Jurkat, Clone E6-1 (cell line): ENCODE results near the gene SCG5.
A peak's percentile ranks its signal among the peaks of the same experiment; 100 is the strongest.

Source experiments
- DNase-seq: peaks from one replicate; pipeline ENCODE4 v3.0.0-alpha.2; 2011; ENCODE audit warnings: low read depth, low spot score
- H3K4me3 ChIP-seq: 2 replicates; pipeline ENCODE4 v1.5.1; 2011; ENCODE audit warnings: mild to moderate bottlenecking, low read length, control low read depth, moderate library complexity

The SCG5 gene

GRCh38 chr15:32657198-32657883 lies 15.8 kb downstream of the SCG5 start:
- no peak for DNase-seq
- H3K4me3 ChIP-seq: no peak overlapping the region

- H3K4me3 ChIP-seq: no peak overlapping the region
- DNase-seq: no peak
These were observed 16.4 kb downstream of the SCG5 start for GRCh38 chr15:32657941-32658340.

- DNase-seq: no peak
These were observed 18.0 kb downstream of the SCG5 start for GRCh38 chr15:32659340-32660155.

DNA sequence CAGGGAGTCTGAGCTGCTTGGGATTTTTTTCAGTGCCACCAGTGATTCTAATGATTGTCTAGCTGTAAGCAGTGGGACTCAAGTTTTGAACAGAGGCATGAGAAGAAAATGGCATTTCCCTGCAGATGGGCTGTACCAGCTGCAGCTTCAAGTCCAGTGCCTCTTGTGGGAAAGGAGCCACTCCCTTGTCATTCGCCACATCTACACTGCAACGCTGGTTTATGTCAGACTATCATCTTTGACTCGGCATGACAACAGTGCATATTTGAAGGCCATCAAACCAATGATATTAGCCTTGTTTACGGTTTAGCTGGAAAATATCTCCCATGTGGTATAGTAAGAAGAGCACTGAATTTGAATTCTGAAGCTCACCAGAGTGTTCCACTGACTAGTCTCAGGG lies 22.2 kb downstream of the SCG5 start:
- no peak for DNase-seq
- no peak overlapping the region for H3K4me3 ChIP-seq

More at GRCh38 chr15:32659340-32660155, 18.0 kb downstream of the SCG5 start:
- H3K4me3 ChIP-seq: no peak overlapping the region

DNA sequence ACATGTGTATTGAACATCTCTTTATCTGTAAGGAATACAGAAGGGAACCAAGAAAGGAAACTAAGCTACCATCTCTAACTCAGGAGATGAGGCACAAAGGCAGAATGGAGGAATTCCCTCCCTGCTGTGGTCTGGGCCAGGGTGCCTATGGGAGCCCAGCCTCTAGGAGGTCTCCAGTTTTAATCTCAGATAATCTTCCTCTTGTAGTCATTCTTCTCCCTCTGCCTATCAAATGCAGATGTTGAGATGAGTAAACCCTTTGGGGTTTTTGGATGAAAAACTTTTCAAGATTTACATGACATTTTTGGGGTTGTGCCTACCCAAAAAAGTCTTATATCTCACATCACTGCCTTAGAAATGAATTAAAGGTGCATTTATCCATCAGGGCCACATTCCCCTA lies 23.3 kb downstream of the SCG5 start:
- DNase-seq: no peak
- H3K4me3 ChIP-seq: no peak overlapping the region

DNA sequence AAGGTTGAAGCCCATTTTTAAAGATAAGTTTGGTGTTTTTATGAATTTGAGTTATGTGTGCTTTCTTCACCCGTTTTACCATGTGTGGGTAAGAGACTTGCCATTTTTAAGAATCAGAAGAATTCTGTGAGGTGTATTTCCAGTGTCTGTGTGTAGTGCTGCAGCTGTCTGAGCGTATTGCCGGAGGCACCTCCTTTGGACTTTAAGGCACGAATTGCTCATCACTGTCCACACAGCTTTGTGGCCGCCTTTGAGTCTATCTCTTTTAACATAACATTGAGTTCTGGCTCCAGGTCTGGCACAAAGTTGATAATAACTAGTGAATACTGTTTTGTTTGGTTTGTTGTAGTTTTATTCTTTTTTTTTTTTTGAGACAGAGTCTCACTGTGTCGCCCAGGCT lies 25.8 kb downstream of the SCG5 start:
- no peak for DNase-seq
- H3K4me3 ChIP-seq: no peak overlapping the region

GRCh38 chr15:32668942-32669341 lies 27.4 kb downstream of the SCG5 start:
- DNase-seq: no peak
- H3K4me3 ChIP-seq: no peak overlapping the region

DNA sequence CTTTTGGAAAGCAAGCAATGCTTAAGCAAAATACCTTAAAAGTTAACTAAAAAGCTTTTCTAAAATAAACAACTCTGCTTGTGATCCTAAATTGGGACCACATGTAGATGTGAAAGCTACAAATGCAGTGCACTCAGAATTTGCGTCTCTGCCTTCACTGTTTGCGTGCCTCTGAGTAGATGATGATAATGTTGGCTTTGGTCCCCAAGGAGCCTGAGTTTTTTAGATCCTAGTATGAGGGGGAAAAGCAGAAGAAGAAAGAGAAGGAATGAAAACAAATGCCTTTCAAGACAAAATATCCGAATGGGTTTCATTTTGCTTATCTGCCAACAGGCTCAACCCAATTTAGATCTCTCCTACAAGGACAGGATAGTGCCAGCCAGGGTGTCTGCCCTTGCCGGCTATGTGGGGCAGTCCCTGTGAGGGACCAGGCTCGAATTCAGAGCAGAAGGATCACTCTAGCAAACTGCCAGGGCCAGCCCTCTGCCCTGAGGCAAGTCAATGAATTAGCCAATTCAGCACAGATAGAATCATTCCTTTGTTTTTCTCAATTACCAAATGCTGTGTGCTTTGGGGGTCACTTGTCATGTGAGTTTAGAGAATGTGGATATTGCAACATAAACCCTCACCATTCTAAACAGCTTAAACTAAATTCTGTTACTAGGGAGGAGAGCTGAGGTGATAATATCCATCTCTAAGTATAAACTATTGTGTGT lies 28.5 kb downstream of the SCG5 start:
- no peak overlapping the region for H3K4me3 ChIP-seq
- DNase-seq: no peak

DNA sequence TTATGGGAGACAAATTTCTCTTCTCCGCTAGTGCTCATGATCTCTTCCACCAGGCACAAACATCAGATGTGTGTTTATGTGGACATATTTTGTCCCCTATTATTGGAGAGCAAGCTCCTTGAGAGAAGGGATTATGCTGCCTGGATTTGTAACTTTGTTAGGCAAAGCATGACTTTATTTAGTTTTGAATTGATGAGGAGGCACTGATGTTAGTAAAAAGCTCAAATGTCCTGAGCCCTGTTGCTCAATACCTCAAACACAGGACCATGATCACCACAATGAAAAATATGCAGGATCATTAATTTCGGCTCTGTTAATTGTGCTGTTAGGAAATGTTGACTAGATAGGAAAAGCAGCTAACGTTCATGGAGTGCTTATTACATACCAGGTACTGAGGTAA lies 29.1 kb downstream of the SCG5 start:
- DNase-seq: no peak

DNA sequence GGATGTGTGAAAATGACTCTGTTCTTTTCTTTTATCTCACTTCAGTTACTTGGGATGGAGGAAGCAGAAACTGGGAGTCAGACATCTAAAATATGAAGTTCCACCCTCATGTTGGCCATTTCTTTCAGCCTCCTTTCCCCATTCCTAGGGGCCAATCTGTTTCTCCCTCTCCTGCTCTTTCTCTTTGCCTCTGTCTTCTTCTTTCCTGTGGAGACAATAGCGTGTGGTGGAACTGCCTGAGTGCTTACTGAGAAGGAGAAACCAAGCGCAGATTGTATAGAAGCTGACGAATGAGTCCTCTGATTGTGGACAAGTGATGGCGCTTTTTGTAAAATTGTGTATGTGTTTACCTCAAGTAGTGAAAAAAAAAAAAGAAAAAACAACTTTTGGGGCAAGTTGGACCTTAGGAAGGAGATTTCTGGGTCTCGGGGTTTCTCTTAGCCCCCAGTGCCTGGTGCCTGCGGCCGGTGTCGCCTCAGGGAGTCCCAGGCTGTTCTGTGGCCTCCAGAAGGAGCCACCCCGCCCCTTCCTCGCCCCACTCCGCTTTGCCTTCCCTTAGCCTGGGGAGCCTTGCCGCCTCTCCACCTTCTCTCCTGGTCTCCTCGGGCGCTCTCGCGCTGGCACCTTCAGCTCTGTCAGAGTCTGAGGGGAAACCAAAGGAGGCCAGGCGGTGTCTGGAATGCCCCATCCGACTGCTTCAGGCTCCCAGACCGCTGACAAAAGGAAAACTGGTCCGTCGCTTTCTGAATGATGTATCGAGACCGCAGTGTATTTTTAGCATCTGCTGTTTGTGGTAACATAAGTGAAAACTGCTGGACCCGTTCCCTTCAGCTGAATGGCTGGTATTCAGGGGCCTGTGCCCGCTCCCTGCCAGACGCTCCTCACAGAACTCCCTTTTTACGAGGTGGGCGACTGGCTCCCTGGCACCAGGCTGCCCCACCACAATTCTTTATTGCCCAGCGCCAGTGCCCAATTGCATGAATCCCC lies 30.1 kb downstream of the SCG5 start:
- no peak for DNase-seq
- H3K4me3 ChIP-seq: no peak overlapping the region

More for the DNA sequence above, 29.1 kb downstream of the SCG5 start:
- no peak overlapping the region for H3K4me3 ChIP-seq

DNA sequence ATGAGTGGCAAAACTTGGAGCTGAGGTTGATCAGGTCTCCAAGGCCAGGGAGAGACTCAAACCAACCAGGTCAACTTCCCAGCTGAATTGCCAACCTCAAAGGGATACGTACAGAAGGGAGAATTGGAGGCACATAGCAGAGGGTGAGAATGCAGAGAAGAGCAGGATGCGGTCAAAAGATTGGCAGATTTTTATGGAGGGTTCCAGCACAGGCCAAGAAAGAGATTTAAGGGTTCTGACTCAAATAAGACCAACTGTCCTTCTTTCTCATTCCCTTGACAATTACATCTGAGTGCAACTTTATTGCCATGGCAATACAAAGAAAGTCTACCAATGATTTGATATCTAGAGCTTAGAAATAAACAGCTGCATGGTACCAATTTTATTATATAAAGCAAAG lies 33.2 kb downstream of the SCG5 start:
- DNase-seq: no peak
- H3K4me3 ChIP-seq: no peak overlapping the region

- H3K4me3 ChIP-seq: no peak overlapping the region
- DNase-seq: no peak
These were observed 34.0 kb downstream of the SCG5 start for GRCh38 chr15:32675466-32675865.

- no peak overlapping the region for H3K4me3 ChIP-seq
- DNase-seq: no peak
These were observed 34.7 kb downstream of the SCG5 start for GRCh38 chr15:32676169-32676568.

- H3K4me3 ChIP-seq: no peak overlapping the region
- DNase-seq: no peak
These were observed 35.8 kb downstream of the SCG5 start for GRCh38 chr15:32677238-32677750.

DNA sequence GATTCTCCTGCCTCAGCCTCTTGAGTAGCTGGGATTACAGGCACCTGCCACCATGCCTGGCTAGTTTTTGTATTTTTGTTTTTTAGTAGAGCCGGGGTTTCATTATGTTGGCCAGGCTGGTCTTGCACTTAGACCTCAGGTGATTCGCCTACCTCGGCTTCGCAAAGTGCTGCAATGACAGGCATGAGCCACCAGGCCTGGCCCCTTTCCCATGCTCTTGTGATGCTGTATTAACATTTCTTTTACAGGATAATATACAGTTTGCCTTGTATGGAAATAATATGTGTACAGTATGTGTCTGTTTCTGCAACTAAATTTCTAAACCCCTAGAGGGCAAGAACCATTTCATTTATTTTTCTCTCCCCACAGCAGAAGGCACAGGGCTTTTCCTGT lies 37.8 kb downstream of the SCG5 start:
- DNase-seq: no peak
- H3K4me3 ChIP-seq: no peak overlapping the region

DNA sequence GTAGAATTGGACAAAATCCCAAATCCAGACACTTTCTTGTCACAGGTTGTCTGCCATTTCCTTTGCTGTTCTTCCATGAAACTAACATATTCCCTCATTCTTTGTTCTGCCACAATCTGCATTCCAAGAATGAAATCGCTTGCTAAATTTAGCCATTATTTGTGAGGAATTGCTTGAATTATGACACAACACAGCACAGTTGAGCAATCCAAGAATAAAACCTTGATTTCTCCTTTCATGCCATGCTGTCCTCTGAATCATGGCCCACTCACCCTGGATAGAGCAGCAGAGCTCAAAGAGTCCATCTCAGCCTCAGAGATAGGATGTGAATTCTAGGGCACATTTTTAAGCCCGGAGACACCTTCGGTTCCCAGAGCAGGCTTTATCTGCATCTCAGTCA lies 41.1 kb downstream of the SCG5 start:
- DNase-seq: no peak
- no peak overlapping the region for H3K4me3 ChIP-seq

GRCh38 chr15:32682977-32683630 lies 41.6 kb downstream of the SCG5 start:
- no peak overlapping the region for H3K4me3 ChIP-seq
- DNase-seq: no peak

- peak; percentile 22 for DNase-seq
- H3K4me3 ChIP-seq: no peak overlapping the region
These were observed 42.5 kb downstream of the SCG5 start for GRCh38 chr15:32683906-32684584.
